WTC11 (cell line): ENCODE data around the gene IGFL1. TPM values are rescaled to one million over a fixed set of nuclear protein-coding genes. Genes with fewer than 3 reads are reported as not detected.
"Not testable (repeated sequence)": the region's sequence is repeated elsewhere in the genome, so short reads cannot be mapped to it uniquely, and the experiment has no call there.

Experiments used
- ATAC-seq: fragments of 200-7000 bp; cut with Tn5 transposase; 2 replicates; pipeline ENCODE4 v1.10.0; 2021; ENCODE audit warnings: mild to moderate bottlenecking, moderate library complexity
- CTCF ChIA-PET: fragments of 300-600 bp; sonication (Branson Sonifier 250); formaldehyde crosslinking; loops from one replicate; lab custom pipeline; 2021; ENCODE audit warnings: antibody characterized with exemption; lab: Charles Lee
- POLR2A ChIA-PET: fragments of 350-600 bp; sonication (Branson Sonifier 250); formaldehyde crosslinking; loops from one replicate; lab custom pipeline; 2021; ENCODE audit warnings: antibody characterized with exemption; lab: Charles Lee
- DNase-seq: peaks from one replicate; pipeline ENCODE4 v3.0.0; 2021; ENCODE audit warnings: low spot score
- H3K27ac Mint-ChIP-seq: 2 replicates; pipeline ENCODE4 v1.8.0; 2021; ENCODE audit warnings: mixed read lengths
- H3K27me3 Mint-ChIP-seq: 2 replicates; pipeline ENCODE4 v1.8.0; 2021; ENCODE audit warnings: low read depth, mild to moderate bottlenecking, moderate library complexity, mixed read lengths
- H3K36me3 Mint-ChIP-seq: 2 replicates; pipeline ENCODE4 v1.8.0; 2021; ENCODE audit warnings: mixed read lengths
- H3K4me1 Mint-ChIP-seq: 2 replicates; pipeline ENCODE4 v1.8.0; 2022; ENCODE audit warnings: mixed read lengths
- H3K4me3 Mint-ChIP-seq: 2 replicates; pipeline ENCODE4 v1.8.0; 2021; ENCODE audit warnings: mild to moderate bottlenecking, moderate library complexity, mixed read lengths
- H3K9me3 Mint-ChIP-seq: 2 replicates; pipeline ENCODE4 v1.8.0; 2021; ENCODE audit warnings: mixed read lengths
- AR ChIP-seq: fragments of 250-450 bp; sonication (Bioruptor Pico); IDR thresholded peaks from 2 replicates; pipeline ENCODE4 v1.9.0; 2021; ENCODE audit warnings: mild to moderate bottlenecking
- ATF6 ChIP-seq: sonication (generic); formaldehyde crosslinking; IDR thresholded peaks from 2 replicates; pipeline ENCODE4 v1.8.1; 2023; ENCODE audit warnings: mild to moderate bottlenecking, missing genetic modification reagents
- E2F5 ChIP-seq: sonication (generic); formaldehyde crosslinking; IDR thresholded peaks from 2 replicates; pipeline ENCODE4 v1.8.1; 2022; ENCODE audit warnings: mild to moderate bottlenecking, moderate library complexity, missing genetic modification reagents
- GTF2I ChIP-seq: fragments of 250-450 bp; sonication (Bioruptor Pico); conservative IDR thresholded peaks from 2 replicates; pipeline ENCODE4 v1.4.0; 2021; ENCODE audit warnings: mild to moderate bottlenecking
- OVOL2 ChIP-seq: fragments of 250-450 bp; sonication (Bioruptor Pico); IDR thresholded peaks from 2 replicates; pipeline ENCODE4 v1.9.0; 2021; ENCODE audit warnings: mild to moderate bottlenecking, borderline replicate concordance
- STAT6 ChIP-seq: sonication (generic); formaldehyde crosslinking; conservative IDR thresholded peaks from 2 replicates; pipeline ENCODE4 v1.8.1; 2023; ENCODE audit warnings: mild to moderate bottlenecking, low read depth, missing genetic modification reagents, moderate library complexity
- TEAD4 ChIP-seq: sonication (generic); formaldehyde crosslinking; IDR thresholded peaks from 2 replicates; pipeline ENCODE4 v1.8.0; 2022; ENCODE audit warnings: mild to moderate bottlenecking, missing genetic modification reagents
- USF2 ChIP-seq: sonication (generic); formaldehyde crosslinking; IDR thresholded peaks from 2 replicates; pipeline ENCODE4 v1.8.1; 2023; ENCODE audit warnings: mild to moderate bottlenecking, missing genetic modification reagents, moderate library complexity
- ZNF138 ChIP-seq: sonication (generic); formaldehyde crosslinking; conservative IDR thresholded peaks from 2 replicates; pipeline ENCODE4 v1.8.1; 2022; ENCODE audit warnings: mild to moderate bottlenecking, moderate library complexity, missing genetic modification reagents
- ZNF281 ChIP-seq: sonication (generic); formaldehyde crosslinking; IDR thresholded peaks from 2 replicates; pipeline ENCODE4 v1.8.0; 2023; ENCODE audit warnings: mild to moderate bottlenecking, missing genetic modification reagents
- total RNA-seq: library from RNA; stranded (reverse); gene quantifications from 3 replicates; pipeline ENCODE4 v1.2.3, GENCODE V29; 2021

IGFL1 gene
- total RNA-seq, 1 experiment from 2014 or later, result not detected

GRCh38 chr19:46191356-46191755, 38.2 kb upstream of the IGFL1 start:
- Mint-ChIP-seq H3K4me1 (no peaks in the 10 kb centered on the region), H3K9me3 (no peaks in the 10 kb centered on the region), H3K27ac (no peak overlapping the region), H3K4me3 (no peak overlapping the region), H3K27me3 (no peaks in the 10 kb centered on the region; the same call in 1 of the 2 replicates), H3K36me3 (no peaks in the 10 kb centered on the region)
- no peak for ATAC-seq
- ChIA-PET POLR2A (no interaction called here), CTCF (interaction anchor here (0.7 to 1.4 kb wide), 4 partner anchors 73 to 182 kb away, joined by 3 to 6 read pairs (median 6); no protein-coding TSS in a partner anchor)
- no peak for TF ChIP-seq GTF2I (CRISPR knock-in tag)
- no peak for TF ChIP-seq AR (CRISPR knock-in tag)
- no peak for TF ChIP-seq E2F5 (CRISPR knock-in tag)
- TF ChIP-seq, all 79 proteins: peak for 0
- DNase-seq, result no peak

- POLR2A ChIA-PET, result no interaction called here
- ATAC-seq (no peak), DNase-seq (no peak)
- Mint-ChIP-seq H3K9me3 (no peaks in the 10 kb centered on the region), H3K27ac (no peak overlapping the region), H3K36me3 (no peaks in the 10 kb centered on the region), H3K4me3 (no peak overlapping the region), H3K4me1 (no peaks in the 10 kb centered on the region), H3K27me3 (no peaks in the 10 kb centered on the region; the same call in 1 of the 2 replicates)
- CTCF ChIA-PET, result interaction anchor here (0.7 to 1.4 kb wide), 4 partner anchors 73 to 181 kb away, joined by 3 to 6 read pairs (median 6); no protein-coding TSS in a partner anchor
- no peak for TF ChIP-seq ZNF281 (CRISPR knock-in tag)
- TF ChIP-seq ZNF138, result no peak
- no peak for TF ChIP-seq ATF6 (CRISPR knock-in tag)
- no peak for TF ChIP-seq USF2
- TF ChIP-seq TEAD4 (CRISPR knock-in tag), result no peak
- no peak for TF ChIP-seq STAT6 (CRISPR knock-in tag)
- no peak for TF ChIP-seq OVOL2 (CRISPR knock-in tag)
These were observed 37.6 kb upstream of the IGFL1 start for GRCh38 chr19:46191972-46192371.

- H3K27ac Mint-ChIP-seq, ATAC-seq, H3K4me1 Mint-ChIP-seq, CTCF ChIA-PET, H3K27me3 Mint-ChIP-seq, DNase-seq, H3K9me3 Mint-ChIP-seq, H3K4me3 Mint-ChIP-seq, H3K36me3 Mint-ChIP-seq: not testable (repeated sequence)
- POLR2A ChIA-PET, result interaction anchor here (0.5 kb wide), 1 partner anchor 62 kb away, joined by 5 read pairs; no protein-coding TSS in a partner anchor
These were observed 36.9 kb upstream of the IGFL1 start for GRCh38 chr19:46192626-46192991.
